ENCODE data around the gene FCSK.
"Not testable (repeated sequence)": the region's sequence is repeated elsewhere in the genome, so short reads cannot be mapped to it uniquely, and the experiment has no call there.

- not testable (repeated sequence) for TF ChIP-seq CTCF (IDR thresholded peaks at IDR 0.05; ENCODE audit: insufficient read depth, low read length); POLR2AphosphoS5 (IDR thresholded peaks at IDR 0.05; ENCODE audit: low read depth)
These were observed 48.3 kb upstream of the FCSK start for GRCh38 chr16:70406104-70406503.
